Measurements from ENCODE around the gene OR52E1. TPM values are rescaled to one million over a fixed set of nuclear protein-coding genes. Genes with fewer than 3 reads are reported as not detected.

Gene OR52E1
- total RNA-seq, 4 donors from 2014 or later = not detected

- H3K27ac ChIP-seq = no peak overlapping the region
- no peaks in the 10 kb centered on the region for H3K9me3 ChIP-seq
- no peak overlapping the region for H3K4me3 ChIP-seq
- no peaks in the 10 kb centered on the region for H3K4me1 ChIP-seq
- in situ Hi-C loops (cut with MboI; ENCODE audit: low pct_ligation_motif_present in 1 of 4, low pct_unique_long_range_greater_than_20kb in 1 of 4, low sequenced_read_pairs in 3 of 4) = no loop called here
- no peaks in the 10 kb centered on the region for H3K27me3 ChIP-seq
- H3K36me3 ChIP-seq = no peaks in the 10 kb centered on the region
- intact Hi-C loops (cut with DNase I; ENCODE audit: low total_unique reads) = no loop called here
- TF ChIP-seq CTCF (IDR thresholded peaks at IDR 0.05) (no peak), EP300 (IDR thresholded peaks at IDR 0.05; ENCODE audit: low read depth) (no peak), POLR2A (IDR thresholded peaks at IDR 0.05) (no peak), POLR2AphosphoS5 (IDR thresholded peaks at IDR 0.05) (no peak)
- no peak for DNase-seq
These were observed 33.7 kb downstream of the OR52E1 start for GRCh38 chr11:5103066-5103465.

- DNase-seq = no peak
- intact Hi-C loops (cut with DNase I; ENCODE audit: low total_unique reads) = no loop called here
- H3K36me3 ChIP-seq = no peaks in the 10 kb centered on the region
- H3K4me3 ChIP-seq = no peak overlapping the region
- no peaks in the 10 kb centered on the region for H3K27me3 ChIP-seq
- no peaks in the 10 kb centered on the region for H3K4me1 ChIP-seq
- 37 to 66% methylated on average over 2 to 3 of the region's 3 CpGs for WGBS, 2 donors (ENCODE audit: low coverage in 1 of 2)
- in situ Hi-C loops (cut with MboI; ENCODE audit: low pct_ligation_motif_present in 1 of 4, low pct_unique_long_range_greater_than_20kb in 1 of 4, low sequenced_read_pairs in 3 of 4) = no loop called here
- no peak for TF ChIP-seq POLR2A (IDR thresholded peaks at IDR 0.05)
- TF ChIP-seq EP300 (IDR thresholded peaks at IDR 0.05; ENCODE audit: low read depth) = no peak
- TF ChIP-seq POLR2AphosphoS5 (IDR thresholded peaks at IDR 0.05) = no peak
- TF ChIP-seq CTCF (IDR thresholded peaks at IDR 0.05) = no peak
- H3K27ac ChIP-seq = no peak overlapping the region
- no peaks in the 10 kb centered on the region for H3K9me3 ChIP-seq
These were observed 37.9 kb downstream of the OR52E1 start for GRCh38 chr11:5107285-5107684.

GRCh38 chr11:5115339-5115738 is 46.0 kb downstream of the OR52E1 start:
- H3K27me3 ChIP-seq = no peaks in the 10 kb centered on the region
- no peak overlapping the region for H3K27ac ChIP-seq
- intact Hi-C loops (cut with DNase I; ENCODE audit: low total_unique reads) = no loop called here
- WGBS, 2 donors (ENCODE audit: low coverage in 1 of 2) = 59 to 70% methylated on average over 2 to 3 of the region's 3 CpGs
- H3K9me3 ChIP-seq = no peaks in the 10 kb centered on the region
- no peak for DNase-seq
- no peak overlapping the region for H3K4me3 ChIP-seq
- H3K36me3 ChIP-seq = no peaks in the 10 kb centered on the region
- no peak for TF ChIP-seq POLR2A (IDR thresholded peaks at IDR 0.05)
- no peak for TF ChIP-seq POLR2AphosphoS5 (IDR thresholded peaks at IDR 0.05)
- TF ChIP-seq CTCF (IDR thresholded peaks at IDR 0.05) = no peak
- no peak for TF ChIP-seq EP300 (IDR thresholded peaks at IDR 0.05; ENCODE audit: low read depth)
- in situ Hi-C loops (cut with MboI; ENCODE audit: low pct_ligation_motif_present in 1 of 4, low pct_unique_long_range_greater_than_20kb in 1 of 4, low sequenced_read_pairs in 3 of 4) = no loop called here
- H3K4me1 ChIP-seq = no peaks in the 10 kb centered on the region

DNA sequence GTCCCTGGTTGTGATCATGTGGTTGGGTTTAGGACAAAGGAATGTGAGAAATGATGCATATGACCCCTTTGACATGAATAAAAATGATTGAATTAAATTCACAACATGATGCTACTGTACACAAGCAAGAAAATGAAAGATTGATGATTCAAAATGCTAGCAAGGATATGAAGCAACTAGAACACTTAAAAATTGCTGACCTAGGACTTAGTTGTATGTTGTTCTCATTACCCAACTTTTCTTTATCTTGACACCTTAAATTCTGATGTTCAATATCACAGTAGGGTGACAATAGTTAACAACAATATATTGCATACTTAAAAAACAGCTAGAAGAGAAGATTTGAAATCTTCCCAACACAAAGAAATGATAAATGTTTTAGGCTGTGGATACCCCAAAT is 48.2 kb downstream of the OR52E1 start:
- no peaks in the 10 kb centered on the region for H3K4me1 ChIP-seq
- no peaks in the 10 kb centered on the region for H3K27me3 ChIP-seq
- DNase-seq = no peak
- H3K9me3 ChIP-seq = no peaks in the 10 kb centered on the region
- TF ChIP-seq POLR2AphosphoS5 (IDR thresholded peaks at IDR 0.05) (no peak), POLR2A (IDR thresholded peaks at IDR 0.05) (no peak), EP300 (IDR thresholded peaks at IDR 0.05; ENCODE audit: low read depth) (no peak), CTCF (IDR thresholded peaks at IDR 0.05) (no peak)
- H3K36me3 ChIP-seq = no peaks in the 10 kb centered on the region
- intact Hi-C loops (cut with DNase I; ENCODE audit: low total_unique reads) = no loop called here
- no peak overlapping the region for H3K4me3 ChIP-seq
- H3K27ac ChIP-seq = no peak overlapping the region
- in situ Hi-C loops (cut with MboI; ENCODE audit: low pct_ligation_motif_present in 1 of 4, low pct_unique_long_range_greater_than_20kb in 1 of 4, low sequenced_read_pairs in 3 of 4) = no loop called here

Data from transverse colon (tissue), 4 donors.